Measurements from ENCODE around the gene SYCN.

Gene SYCN

GRCh38 chr19:39169143-39169810, 34.8 kb downstream of the SYCN start:
- DNase-seq = no peak

DNA sequence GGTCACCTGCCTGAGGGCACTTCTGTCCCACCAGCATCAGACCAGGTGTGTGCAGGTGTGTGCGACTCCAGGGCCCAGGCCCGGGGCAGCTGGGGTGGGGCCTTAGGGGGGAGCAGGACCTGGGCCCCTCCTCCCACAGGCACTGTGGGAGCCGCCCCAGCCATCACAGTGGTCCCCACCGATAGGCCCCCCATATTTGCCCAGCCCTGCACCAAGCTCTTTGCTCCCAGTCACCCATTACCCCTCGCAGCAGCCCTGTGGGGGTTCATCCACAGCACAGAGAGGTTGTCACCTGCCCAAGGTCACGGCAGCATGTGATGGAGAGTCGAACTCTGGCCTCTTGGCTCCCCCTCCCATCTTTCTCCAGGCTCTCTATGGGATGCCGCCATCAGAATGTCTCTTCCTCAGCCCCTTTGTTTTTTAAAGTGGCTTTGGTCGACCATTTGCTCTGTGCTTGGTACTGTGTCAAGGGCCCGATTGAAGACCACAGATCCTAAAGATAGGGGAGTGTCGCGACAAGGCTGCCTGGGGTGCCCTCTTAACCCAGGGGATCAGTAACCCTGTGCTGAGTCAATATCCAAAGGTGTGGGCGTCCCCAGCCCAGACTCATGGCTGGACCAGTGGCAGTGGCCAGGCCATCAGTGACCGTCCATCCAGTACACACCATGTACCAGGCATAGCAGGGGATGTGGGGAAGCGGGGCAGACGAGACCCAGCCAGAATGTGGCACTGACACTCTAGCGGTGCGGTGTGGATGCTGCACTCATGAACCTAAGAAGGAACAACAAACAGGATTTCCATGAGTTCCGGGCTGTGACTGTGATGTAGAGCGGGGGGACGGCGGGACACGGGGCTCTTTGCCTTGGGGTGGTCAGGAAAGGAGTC, 35.6 kb downstream of the SYCN start:
- DNase-seq = no peak

DNA sequence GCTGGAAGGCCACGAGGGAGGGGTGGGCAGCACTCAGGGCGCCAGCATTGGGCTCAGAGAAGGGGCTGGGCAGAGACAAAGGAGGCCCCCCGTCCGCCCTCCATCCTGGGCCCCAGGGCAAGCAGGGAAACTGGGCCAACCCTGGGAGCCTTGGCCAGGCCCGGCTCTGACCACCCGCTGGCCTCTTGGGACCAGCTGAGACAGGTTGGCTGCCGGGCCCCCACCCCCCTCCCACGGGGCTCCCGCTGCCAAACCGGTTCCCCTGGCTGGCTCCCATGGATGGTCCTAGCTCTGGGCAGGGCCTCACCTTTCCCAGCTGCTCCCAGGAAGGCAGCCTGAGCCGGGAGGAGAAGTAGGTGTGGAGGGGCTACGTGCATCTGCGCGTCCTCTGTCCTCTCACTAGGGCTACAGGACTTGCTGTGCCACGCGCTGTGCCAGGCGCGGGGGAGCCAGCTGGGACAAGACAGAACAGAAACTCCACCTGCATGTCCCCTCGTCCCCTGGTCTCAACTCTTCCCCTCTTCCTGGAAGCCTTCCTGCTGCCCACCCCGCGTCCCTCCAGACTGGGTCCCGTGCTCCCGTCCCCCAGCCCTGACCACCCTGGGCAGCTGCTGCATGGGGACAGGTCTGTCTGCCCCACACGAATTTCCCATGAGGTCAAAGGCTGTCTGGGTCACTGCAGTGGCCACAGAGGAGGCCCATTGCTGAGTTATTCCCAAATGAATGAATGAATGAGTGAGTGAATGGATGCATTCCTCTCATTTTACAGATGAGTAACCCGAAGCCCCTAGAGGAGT, 36.4 kb downstream of the SYCN start:
- DNase-seq = no peak

DNA sequence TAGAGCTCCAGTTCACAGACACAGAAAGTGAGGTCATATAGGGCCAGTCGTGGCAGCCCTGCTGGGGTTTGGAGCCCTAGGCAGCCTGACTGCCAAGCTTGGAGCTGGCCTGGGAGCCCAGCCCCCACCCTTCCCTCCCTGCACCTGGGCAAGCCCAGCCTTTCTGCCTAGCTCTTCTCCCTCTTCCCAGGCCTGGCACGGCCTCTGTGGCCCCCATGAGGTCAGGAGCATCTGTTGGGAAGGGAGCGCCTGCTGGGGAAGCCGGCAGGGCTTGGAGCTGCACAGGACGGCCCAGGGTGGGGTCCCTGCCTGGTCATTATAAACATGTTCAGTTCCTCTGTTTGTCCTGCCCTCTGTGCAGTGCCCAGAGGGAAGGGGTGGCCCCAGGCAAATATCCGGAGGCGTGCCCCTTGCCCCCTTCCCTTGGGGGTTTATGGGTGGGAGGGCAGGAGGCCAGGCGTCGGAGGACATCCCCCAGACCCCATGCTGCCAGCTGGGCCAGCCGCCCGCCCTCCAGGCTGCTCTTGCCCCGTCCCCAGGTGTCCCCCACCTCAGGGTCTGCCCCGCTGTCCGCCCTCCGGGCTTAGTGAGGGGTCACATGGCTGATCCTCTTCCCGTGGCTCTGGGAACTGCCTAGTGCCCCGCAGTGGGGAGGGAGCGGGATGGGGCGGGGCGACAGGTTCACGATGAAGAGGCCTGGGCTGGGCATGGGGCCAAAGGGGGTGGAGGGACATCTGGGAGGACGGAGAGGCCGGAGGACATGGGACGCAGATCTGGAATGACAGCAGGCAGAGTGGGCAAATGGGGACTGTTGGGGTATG, 37.3 kb downstream of the SYCN start:
- no peak for DNase-seq

- DNase-seq = no peak
These were observed 38.2 kb downstream of the SYCN start for GRCh38 chr19:39165857-39166256.

- no peak for DNase-seq
These were observed 39.8 kb downstream of the SYCN start for GRCh38 chr19:39164289-39164688.

- DNase-seq = no peak
These were observed 40.4 kb downstream of the SYCN start for GRCh38 chr19:39163621-39164020.

GRCh38 chr19:39162441-39163043, 41.5 kb downstream of the SYCN start:
- no peak for DNase-seq

DNA sequence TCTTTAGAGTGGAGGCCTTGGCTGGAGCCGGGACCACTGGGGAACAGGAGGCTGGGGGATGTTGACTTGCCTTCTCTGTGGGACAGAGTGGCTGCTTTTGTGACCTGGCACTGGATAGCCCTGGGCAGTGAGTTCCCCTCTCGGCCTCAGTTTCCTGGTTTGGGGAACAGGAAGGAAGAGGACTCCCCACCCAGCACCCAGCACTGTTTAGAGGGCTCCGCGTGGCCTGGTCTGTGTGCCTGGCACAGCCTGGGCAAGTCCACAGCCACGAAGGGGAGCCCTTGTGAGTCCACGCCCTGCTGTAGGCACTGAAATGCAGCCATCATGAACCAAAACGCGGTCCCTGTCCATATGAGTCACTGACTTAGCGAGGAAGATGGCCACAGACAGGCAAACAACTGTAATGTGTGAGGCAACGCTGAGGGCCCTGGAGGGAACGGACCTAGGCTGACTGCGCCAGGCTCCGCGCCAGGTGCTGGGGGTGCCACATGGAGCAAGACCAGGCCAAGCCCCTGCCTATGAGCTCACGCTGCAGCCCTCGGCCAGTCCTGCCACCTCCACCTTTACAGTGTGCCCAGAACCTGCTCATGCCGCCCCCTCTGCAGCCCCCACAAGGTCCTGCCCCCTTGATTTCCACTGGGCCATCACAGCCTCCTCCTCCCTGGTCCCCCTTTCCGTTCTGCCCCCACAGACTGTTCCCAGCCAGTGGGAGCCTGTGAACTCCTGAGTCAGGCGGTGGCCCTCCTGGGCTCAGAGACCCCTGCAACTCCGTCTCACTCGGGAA, 43.0 kb downstream of the SYCN start:
- DNase-seq = no peak

DNA sequence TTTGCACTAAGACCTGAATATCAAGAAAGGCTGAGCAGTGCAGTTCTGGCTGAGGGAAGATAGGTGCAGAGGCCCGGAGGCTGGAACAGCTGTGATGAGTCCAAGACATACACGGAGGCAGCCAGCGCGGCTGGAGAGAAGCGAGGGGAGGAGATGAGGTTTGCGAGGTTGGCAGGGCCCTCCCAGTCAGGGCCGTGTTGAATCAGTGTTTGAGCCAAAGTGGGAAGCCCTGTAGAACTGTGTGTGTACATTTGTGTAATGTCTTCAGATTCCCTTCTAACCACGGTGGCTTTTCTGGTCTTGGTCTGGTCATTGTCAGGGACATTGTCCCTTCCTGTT, 43.6 kb downstream of the SYCN start:
- DNase-seq = no peak

- no peak for DNase-seq
These were observed 45.3 kb downstream of the SYCN start for GRCh38 chr19:39158646-39159260.

DNA sequence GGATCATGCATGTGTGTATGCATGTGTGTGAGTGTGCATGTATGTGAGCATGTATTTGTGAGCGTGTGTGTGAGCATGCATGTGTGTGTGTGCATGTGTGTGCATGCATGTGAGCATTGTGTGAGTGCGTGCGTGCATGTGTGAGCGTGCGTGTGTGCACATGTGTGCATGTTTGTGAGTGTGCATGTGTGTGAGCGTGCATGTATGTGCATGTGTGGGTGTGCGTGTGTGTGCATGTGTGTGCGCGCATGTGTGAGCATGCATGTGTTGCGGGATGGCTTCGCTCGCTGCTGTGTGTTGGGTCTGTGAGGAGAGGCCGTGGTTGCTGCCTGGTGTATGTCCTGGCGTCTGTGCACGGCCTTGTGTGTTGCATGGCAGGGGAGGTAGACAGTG, 46.1 kb downstream of the SYCN start:
- DNase-seq = no peak

DNA sequence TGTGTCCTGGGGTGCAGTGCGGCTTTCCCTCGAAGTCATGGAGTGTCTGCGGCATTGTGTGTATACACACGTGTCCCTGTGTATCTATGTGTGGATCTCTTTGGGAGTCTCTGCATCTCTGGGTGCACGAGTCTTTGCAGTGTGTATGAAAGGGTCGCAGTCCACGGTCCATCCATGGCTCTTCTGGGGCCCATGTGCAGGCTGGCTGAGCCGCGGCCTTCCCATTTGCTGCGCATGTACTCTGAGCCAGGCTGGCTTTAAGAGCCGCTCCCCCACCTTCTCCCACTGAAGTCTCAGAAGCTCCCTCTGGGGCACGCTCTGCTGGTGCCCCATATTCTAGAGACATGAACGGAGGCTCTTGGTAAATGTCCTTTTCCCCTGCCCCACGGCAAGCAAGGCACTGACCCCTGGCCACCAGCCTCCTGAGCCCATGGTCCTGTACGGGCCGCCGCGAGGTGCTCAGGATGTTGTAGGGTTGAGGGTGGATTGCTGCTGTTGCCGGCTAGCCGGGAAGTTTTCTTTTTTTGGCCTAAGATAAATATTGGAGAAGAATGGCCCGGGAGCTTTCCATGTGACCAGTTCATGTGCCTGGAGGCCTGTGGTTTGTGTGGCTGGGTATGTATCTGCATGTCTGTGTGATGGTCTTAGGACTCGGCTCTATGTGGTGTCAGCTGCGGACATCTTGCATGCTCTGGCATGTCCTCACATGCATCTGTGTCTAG, 46.6 kb downstream of the SYCN start:
- DNase-seq = no peak

DNA sequence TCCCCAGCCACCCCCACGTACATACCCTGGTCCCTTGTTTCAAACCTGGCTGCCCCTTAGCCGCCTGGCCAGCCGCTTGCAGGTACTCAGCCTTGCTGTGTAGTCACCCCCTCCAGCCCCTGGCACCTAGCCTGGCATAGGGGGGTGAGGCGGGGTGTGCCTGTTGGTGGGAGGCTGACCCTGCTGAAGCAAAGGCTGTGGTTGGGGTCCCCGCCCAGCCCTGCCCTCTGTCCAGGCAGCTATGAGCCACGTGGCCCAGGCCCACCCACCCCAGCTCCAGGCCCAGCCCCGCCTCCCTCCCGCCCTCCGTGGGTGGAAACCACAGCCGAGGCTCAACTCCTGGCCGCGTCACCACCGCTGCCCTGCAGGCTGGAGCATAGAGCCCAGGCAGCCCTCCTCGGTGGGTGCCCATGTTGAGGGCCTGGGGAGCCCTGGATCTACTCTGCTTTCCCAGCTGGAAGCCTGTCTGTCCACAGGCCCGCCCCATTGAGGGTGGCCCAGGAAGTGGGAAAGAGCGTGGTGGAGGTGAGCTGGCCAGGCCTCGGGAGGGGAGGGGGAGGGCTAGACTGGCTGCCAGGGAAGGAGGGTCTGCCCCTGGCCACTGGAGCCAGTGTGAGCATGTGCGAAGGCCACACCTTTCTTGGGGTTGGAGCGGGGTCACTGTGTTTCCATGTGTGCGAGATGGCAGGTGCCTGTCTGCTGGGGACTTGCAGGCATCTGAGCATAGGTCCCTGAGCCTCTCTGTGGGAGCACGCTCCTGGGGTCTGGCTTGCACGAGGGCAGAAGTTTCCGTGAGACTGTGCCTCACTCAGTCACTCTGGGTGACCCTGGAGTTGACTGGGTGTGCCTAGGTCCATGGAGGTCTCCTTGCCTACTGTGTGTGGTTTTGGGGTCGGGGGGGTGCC, 47.5 kb downstream of the SYCN start:
- no peak for DNase-seq

- no peak for DNase-seq
These were observed 48.3 kb downstream of the SYCN start for GRCh38 chr19:39155741-39156140.

DNA sequence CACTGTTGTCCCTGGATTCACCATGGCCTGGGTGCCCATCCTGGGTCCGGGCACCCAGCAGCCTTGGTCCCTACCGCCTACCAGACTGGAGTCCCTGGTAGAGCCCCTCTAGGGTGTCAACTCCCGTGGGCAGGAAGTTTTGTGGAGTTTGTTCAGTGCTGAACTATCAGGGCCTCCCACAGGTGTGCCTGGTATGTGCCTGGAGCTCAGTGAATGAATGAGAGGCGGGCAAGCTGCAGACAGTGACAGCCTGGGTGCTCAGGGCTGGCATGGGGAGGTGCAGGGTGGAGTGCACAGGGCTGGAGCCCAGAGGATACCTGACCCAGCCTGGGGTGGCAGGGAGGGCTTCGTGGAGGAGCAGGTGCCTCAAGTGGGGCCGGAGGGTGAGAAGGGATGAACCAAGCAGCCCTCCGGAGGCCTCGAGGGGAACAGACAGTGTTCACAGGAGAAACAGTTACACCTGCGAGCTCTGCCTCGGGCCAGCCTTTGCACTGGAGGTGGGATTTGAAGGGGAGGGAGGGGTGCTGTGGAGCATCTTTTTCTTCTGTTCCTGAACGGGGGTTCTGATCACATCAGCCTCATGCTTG, 48.9 kb downstream of the SYCN start:
- no peak for DNase-seq

DNA sequence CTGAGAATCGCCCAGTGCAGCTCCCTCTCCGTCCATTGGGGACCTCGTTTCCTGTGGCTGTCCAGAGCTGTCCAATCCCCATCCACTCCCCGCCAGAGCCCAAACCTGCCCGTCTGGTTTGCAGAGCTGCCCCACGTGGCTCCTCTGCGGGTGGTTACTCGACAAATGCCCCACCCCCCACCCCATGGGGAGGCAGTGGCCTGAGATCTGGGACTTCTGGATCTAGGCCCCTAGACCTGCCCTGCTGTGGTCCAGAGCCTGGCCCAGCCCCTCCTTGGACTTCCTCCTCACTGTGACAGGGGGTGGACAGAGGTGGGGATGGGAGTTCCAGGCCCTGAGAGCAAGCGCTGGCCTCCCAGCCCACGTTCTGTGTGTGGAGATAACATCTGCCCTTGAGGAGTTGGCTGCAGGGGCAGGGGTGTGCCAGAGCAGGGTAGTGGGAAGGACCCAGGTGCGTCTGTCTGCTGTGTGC, 49.4 kb downstream of the SYCN start:
- no peak for DNase-seq

DNA sequence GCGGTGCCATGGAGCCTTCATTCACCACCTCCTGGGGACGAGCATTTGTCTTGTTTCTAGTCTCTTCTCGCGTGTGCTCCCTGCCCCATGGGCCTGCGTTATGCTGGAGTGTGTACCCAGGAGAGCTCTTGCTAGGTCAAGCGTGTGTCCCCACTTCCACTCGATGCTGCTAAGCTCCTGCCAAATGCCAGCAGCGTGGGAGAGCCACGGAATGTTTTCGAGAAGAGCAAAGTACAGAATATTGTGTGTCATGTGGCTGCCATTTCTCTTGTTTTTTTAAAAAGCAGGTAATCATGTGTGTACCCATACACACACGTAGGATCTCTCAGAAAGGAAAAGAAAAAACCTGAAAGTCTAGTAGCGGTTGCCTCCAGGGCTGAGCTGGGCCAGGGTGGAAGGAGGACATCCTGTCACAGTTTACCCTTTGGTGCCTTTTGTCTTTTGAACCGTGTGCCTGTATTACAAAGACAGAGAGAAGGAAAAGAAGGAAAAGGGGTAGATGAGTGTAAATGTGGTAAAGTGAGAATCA, 49.9 kb downstream of the SYCN start:
- no peak for DNase-seq
